ENCODE measurements around the gene TCP10L. TPM values are rescaled to one million over a fixed set of nuclear protein-coding genes. Genes with fewer than 3 reads are reported as not detected.
A peak's percentile ranks its signal among the peaks of the same experiment; 100 is the strongest.

TCP10L gene
- total and polyA plus RNA-seq, 4 donors, result 1.4 to 2.3 (median 1.5) TPM; not detected in 1

- Histone ChIP-seq H3K27me3 (ENCODE audit: control insufficient read depth in 1 of 2, insufficient read depth in 2 of 2, low read length in 1 of 2) (no peaks in the 10 kb centered on the region), H3K4me3 (ENCODE audit: low read length in 2 of 2) (no peak overlapping the region), H3K36me3 (ENCODE audit: control insufficient read depth in 1 of 2, insufficient read depth in 2 of 2, low read length in 1 of 2) (peaks cover 0 to 7% of the 10 kb centered on the region in 2 donors), H3K27ac (ENCODE audit: low read depth in 1 of 2, low read length in 2 of 2) (no peak overlapping the region), H3K9me3 (ENCODE audit: control insufficient read depth, low read length) (no peaks in the 10 kb centered on the region), H3K4me1 (ENCODE audit: control insufficient read depth in 1 of 2, insufficient read depth in 2 of 2, low read length in 2 of 2) (no peaks in the 10 kb centered on the region)
- WGBS, 2 donors, result 85 to 88% methylated on average over 5 of the region's 5 CpGs
- DNase-seq (no peak), ATAC-seq (ENCODE audit: low FRiP score) (no peak)
- intact Hi-C loops (cut with DNase I), result loop anchor here in 1 of 2 donors (10.0 kb wide), 2 partner anchors 274 to 744 kb away; no protein-coding TSS in a partner anchor
Measured at GRCh38 chr21:32608851-32609250, 23.5 kb upstream of the TCP10L start.

DNA sequence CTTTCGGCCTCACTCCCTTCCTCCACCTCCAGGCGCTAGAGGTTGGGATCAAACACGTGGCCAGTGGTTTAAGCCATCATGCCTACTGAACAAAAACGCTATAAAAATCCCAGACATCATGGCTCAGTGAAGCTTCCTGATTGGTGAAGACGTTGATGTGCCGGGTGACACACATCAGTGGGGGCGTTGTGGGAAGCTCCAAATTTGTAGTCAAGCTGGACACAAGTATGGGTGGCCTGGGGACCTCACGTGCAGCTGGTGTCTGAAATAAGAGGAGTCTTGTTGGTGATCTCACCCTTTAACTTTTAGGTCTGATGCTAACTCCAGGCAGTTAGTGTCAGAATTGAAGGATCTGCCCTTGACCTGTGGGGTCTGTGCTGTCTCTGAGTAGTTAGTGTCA is 20.1 kb upstream of the TCP10L start:
- Histone ChIP-seq H3K4me1 (ENCODE audit: control insufficient read depth in 1 of 2, insufficient read depth in 2 of 2, low read length in 2 of 2) (no peaks in the 10 kb centered on the region), H3K27ac (ENCODE audit: low read depth in 1 of 2, low read length in 2 of 2) (no peak overlapping the region), H3K27me3 (ENCODE audit: control insufficient read depth in 1 of 2, insufficient read depth in 2 of 2, low read length in 1 of 2) (no peaks in the 10 kb centered on the region), H3K4me3 (ENCODE audit: low read length in 2 of 2) (no peak overlapping the region), H3K36me3 (ENCODE audit: control insufficient read depth in 1 of 2, insufficient read depth in 2 of 2, low read length in 1 of 2) (peaks cover 6 to 7% of the 10 kb centered on the region in 2 donors), H3K9me3 (ENCODE audit: control insufficient read depth, low read length) (no peaks in the 10 kb centered on the region)
- intact Hi-C loops (cut with DNase I), result loop anchor here in 1 of 2 donors (10.0 kb wide), 2 partner anchors 271 to 741 kb away; no protein-coding TSS in a partner anchor
- ATAC-seq (ENCODE audit: low FRiP score), result no peak
- 78 to 81% methylated on average over 8 of the region's 8 CpGs for WGBS, 2 donors
- no peak for DNase-seq

GRCh38 chr21:32604464-32604863 is 19.1 kb upstream of the TCP10L start:
- H3K36me3 ChIP-seq (ENCODE audit: control insufficient read depth in 1 of 2, insufficient read depth in 2 of 2, low read length in 1 of 2), result peaks cover 6 to 7% of the 10 kb centered on the region in 2 donors
- no peak for DNase-seq
- H3K27me3 ChIP-seq (ENCODE audit: control insufficient read depth in 1 of 2, insufficient read depth in 2 of 2, low read length in 1 of 2), result no peaks in the 10 kb centered on the region
- intact Hi-C loops (cut with DNase I), result loop anchor here in 1 of 2 donors (5.0 to 10.0 kb wide), 3 partner anchors 202 to 740 kb away; no protein-coding TSS in a partner anchor
- H3K4me1 ChIP-seq (ENCODE audit: control insufficient read depth in 1 of 2, insufficient read depth in 2 of 2, low read length in 2 of 2), result no peaks in the 10 kb centered on the region
- no peaks in the 10 kb centered on the region for H3K9me3 ChIP-seq (ENCODE audit: control insufficient read depth, low read length)
- no peak overlapping the region for H3K27ac ChIP-seq (ENCODE audit: low read depth in 1 of 2, low read length in 2 of 2)
- H3K4me3 ChIP-seq (ENCODE audit: low read length in 2 of 2), result no peak overlapping the region
- WGBS, 2 donors, result 65 to 71% methylated on average over 8 of the region's 8 CpGs
- no peak for ATAC-seq (ENCODE audit: low FRiP score)

DNA sequence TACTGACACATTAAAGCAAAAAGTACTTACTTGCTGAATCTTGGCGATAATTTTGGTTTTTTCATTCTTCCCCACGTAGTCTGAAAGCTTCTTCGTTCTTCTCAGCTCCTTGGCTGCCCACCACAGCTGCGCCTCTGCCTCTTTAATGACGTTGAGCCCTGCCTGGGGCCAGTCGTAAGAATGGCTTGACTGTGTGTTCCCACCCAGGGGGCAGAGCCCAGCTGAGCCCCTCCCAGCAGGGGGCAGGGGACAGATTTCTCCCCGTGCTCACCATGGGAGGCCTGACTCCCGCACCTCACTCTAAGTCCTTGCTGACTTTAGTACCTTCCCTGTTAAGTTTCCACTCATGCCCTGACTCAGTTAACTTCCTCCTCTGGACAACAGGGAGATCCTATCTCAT is 17.8 kb upstream of the TCP10L start:
- H3K36me3 ChIP-seq (ENCODE audit: control insufficient read depth in 1 of 2, insufficient read depth in 2 of 2, low read length in 1 of 2), result peaks cover 6 to 7% of the 10 kb centered on the region in 2 donors
- H3K4me3 ChIP-seq (ENCODE audit: low read length in 2 of 2), result no peak overlapping the region
- H3K27me3 ChIP-seq (ENCODE audit: control insufficient read depth in 1 of 2, insufficient read depth in 2 of 2, low read length in 1 of 2), result no peaks in the 10 kb centered on the region
- ATAC-seq (ENCODE audit: low FRiP score) (no peak), DNase-seq (no peak)
- no peaks in the 10 kb centered on the region for H3K4me1 ChIP-seq (ENCODE audit: control insufficient read depth in 1 of 2, insufficient read depth in 2 of 2, low read length in 2 of 2)
- no peak overlapping the region for H3K27ac ChIP-seq (ENCODE audit: low read depth in 1 of 2, low read length in 2 of 2)
- H3K9me3 ChIP-seq (ENCODE audit: control insufficient read depth, low read length), result no peaks in the 10 kb centered on the region
- intact Hi-C loops (cut with DNase I), result loop anchor here in 1 of 2 donors (5.0 to 10.0 kb wide), 3 partner anchors 201 to 738 kb away; no protein-coding TSS in a partner anchor
- 69 to 72% methylated on average over 8 of the region's 8 CpGs for WGBS, 2 donors

DNA sequence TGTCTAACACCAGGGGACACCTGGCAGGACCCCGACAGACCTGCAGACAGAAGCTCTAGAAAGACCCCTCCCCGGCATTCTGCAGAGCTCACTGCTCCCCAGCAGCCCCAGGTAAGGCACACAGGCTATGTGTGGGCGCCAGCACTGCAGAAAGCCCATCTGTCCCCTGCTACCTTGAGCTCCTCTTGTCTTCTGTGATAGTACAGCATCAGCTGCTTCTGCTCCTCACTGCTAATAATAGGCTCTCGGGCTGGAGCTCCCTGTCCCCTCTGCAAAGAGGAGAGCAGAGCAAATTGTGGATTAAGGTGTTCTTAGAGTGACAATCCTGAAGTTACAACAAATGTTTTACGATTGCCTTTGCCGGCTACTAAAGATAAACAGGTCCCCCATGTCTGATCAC is 16.8 kb upstream of the TCP10L start:
- DNase-seq (no peak), ATAC-seq (ENCODE audit: low FRiP score) (peak; percentile 34)
- no peak overlapping the region for H3K4me3 ChIP-seq (ENCODE audit: low read length in 2 of 2)
- H3K27me3 ChIP-seq (ENCODE audit: control insufficient read depth in 1 of 2, insufficient read depth in 2 of 2, low read length in 1 of 2), result no peaks in the 10 kb centered on the region
- WGBS, 2 donors, result 93 to 96% methylated on average over 6 of the region's 6 CpGs
- no peaks in the 10 kb centered on the region for H3K9me3 ChIP-seq (ENCODE audit: control insufficient read depth, low read length)
- intact Hi-C loops (cut with DNase I), result loop anchor here in 1 of 2 donors (5.0 to 10.0 kb wide), 3 partner anchors 200 to 737 kb away; no protein-coding TSS in a partner anchor
- no peak overlapping the region for H3K27ac ChIP-seq (ENCODE audit: low read depth in 1 of 2, low read length in 2 of 2)
- H3K36me3 ChIP-seq (ENCODE audit: control insufficient read depth in 1 of 2, insufficient read depth in 2 of 2, low read length in 1 of 2), result peaks cover 6 to 7% of the 10 kb centered on the region in 2 donors
- no peaks in the 10 kb centered on the region for H3K4me1 ChIP-seq (ENCODE audit: control insufficient read depth in 1 of 2, insufficient read depth in 2 of 2, low read length in 2 of 2)

DNA sequence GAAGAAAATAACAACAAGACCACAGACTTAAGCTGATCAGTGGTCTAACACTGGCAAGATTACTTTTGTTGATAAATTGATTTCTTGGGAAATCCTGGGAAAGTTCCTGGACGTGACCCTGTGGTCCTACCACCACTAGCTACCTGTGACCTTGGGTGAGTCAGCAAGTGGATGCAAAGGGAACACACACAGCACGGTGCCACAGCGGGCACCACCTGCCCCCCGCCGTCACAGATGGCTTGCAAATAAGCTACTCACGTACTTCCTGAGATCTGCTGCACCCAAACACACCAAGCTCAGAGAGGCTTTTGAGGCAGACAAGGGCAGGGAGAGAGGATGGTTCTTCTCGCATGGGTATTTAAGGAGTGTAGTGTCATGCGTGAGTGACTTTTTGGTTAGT is 14.2 kb upstream of the TCP10L start:
- peaks cover 0 to 6% of the 10 kb centered on the region in 2 donors for H3K36me3 ChIP-seq (ENCODE audit: control insufficient read depth in 1 of 2, insufficient read depth in 2 of 2, low read length in 1 of 2)
- H3K4me3 ChIP-seq (ENCODE audit: low read length in 2 of 2), result no peak overlapping the region
- intact Hi-C loops (cut with DNase I), result no loop called here

DNA sequence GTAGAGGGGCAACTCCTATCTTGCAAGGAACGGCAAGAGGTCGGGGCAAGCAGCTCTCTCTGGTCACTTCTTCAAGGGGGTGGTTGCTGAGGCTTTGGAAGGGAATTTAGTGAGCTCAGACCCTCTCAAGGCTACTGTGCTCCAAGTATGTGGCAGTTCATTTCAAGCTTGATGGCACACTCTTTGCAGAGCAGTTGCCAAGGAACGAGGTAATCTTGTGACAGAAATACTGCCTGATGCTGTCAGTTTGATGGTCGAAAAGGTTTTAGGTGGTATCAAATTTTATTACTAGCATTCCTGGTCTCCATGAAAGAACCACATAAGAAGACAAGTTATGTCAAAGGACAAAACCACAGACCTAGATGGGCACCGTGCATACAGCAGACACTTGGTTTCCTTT is 13.8 kb upstream of the TCP10L start:
- H3K27me3 ChIP-seq (ENCODE audit: control insufficient read depth in 1 of 2, insufficient read depth in 2 of 2, low read length in 1 of 2), result no peaks in the 10 kb centered on the region
- ATAC-seq (ENCODE audit: low FRiP score), result no peak
- no peaks in the 10 kb centered on the region for H3K9me3 ChIP-seq (ENCODE audit: control insufficient read depth, low read length)
- H3K4me3 ChIP-seq (ENCODE audit: low read length in 2 of 2), result no peak overlapping the region
- intact Hi-C loops (cut with DNase I), result no loop called here
- 60 to 72% methylated on average over 5 of the region's 5 CpGs for WGBS, 2 donors
- H3K36me3 ChIP-seq (ENCODE audit: control insufficient read depth in 1 of 2, insufficient read depth in 2 of 2, low read length in 1 of 2), result peaks cover 0 to 6% of the 10 kb centered on the region in 2 donors
- no peak overlapping the region for H3K27ac ChIP-seq (ENCODE audit: low read depth in 1 of 2, low read length in 2 of 2)
- DNase-seq, result no peak
- no peaks in the 10 kb centered on the region for H3K4me1 ChIP-seq (ENCODE audit: control insufficient read depth in 1 of 2, insufficient read depth in 2 of 2, low read length in 2 of 2)

More for the DNA sequence above, 14.2 kb upstream of the TCP10L start:
- no peaks in the 10 kb centered on the region for H3K4me1 ChIP-seq (ENCODE audit: control insufficient read depth in 1 of 2, insufficient read depth in 2 of 2, low read length in 2 of 2)
- H3K27me3 ChIP-seq (ENCODE audit: control insufficient read depth in 1 of 2, insufficient read depth in 2 of 2, low read length in 1 of 2), result no peaks in the 10 kb centered on the region
- DNase-seq, result no peak
- 79 to 87% methylated on average over 8 of the region's 8 CpGs for WGBS, 2 donors
- no peak overlapping the region for H3K27ac ChIP-seq (ENCODE audit: low read depth in 1 of 2, low read length in 2 of 2)
- H3K9me3 ChIP-seq (ENCODE audit: control insufficient read depth, low read length), result no peaks in the 10 kb centered on the region
- ATAC-seq (ENCODE audit: low FRiP score), result no peak

DNA sequence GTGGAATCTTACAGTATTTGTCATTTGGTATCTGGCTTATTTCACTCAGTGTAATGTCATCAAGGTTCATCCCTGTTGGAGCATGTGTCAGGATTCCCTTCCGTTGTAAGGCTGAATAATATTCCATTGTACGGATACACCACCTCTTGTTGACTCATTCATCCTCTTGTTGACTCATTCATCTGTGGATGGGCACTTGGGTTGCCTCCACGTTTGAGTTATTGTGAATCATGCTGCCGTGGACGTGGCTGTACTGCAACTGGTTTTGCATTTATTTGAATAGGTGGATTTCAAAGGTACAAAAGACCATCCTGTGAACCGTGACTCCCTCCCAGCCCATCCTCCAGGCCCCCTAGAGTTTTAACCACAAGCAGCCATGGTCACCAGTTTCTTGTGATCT is 11.9 kb upstream of the TCP10L start:
- DNase-seq, result no peak
- Histone ChIP-seq H3K9me3 (ENCODE audit: control insufficient read depth, low read length) (no peaks in the 10 kb centered on the region), H3K4me1 (ENCODE audit: control insufficient read depth in 1 of 2, insufficient read depth in 2 of 2, low read length in 2 of 2) (no peaks in the 10 kb centered on the region), H3K4me3 (ENCODE audit: low read length in 2 of 2) (no peak overlapping the region), H3K27me3 (ENCODE audit: control insufficient read depth in 1 of 2, insufficient read depth in 2 of 2, low read length in 1 of 2) (no peaks in the 10 kb centered on the region), H3K36me3 (ENCODE audit: control insufficient read depth in 1 of 2, insufficient read depth in 2 of 2, low read length in 1 of 2) (peaks cover 0 to 2% of the 10 kb centered on the region in 2 donors), H3K27ac (ENCODE audit: low read depth in 1 of 2, low read length in 2 of 2) (no peak overlapping the region)
- intact Hi-C loops (cut with DNase I), result no loop called here
- no peak for ATAC-seq (ENCODE audit: low FRiP score)
- WGBS, 2 donors, result 63 to 64% methylated on average over 6 of the region's 6 CpGs

DNA sequence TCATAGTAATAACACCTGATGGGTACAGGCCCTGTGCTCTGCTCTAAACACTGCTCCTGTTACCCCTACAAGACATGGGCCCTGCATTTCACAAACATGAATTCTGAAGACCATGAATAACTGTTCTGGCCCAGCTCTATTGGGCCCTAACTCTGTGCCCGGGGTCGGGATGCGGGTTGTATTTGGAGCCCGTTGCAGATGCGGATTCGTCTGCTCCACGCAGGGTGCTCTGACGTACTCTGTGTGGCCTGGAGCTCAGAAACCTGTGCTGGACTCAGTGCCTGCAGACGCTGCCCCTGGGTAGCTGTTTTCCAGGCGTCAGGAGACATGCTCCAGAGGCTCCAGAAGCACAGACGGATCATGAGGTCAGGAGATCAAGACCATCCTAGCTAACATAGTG is 10.1 kb upstream of the TCP10L start:
- intact Hi-C loops (cut with DNase I), result no loop called here
- H3K27ac ChIP-seq (ENCODE audit: low read depth in 1 of 2, low read length in 2 of 2), result no peak overlapping the region
- no peaks in the 10 kb centered on the region for H3K9me3 ChIP-seq (ENCODE audit: control insufficient read depth, low read length)
- H3K36me3 ChIP-seq (ENCODE audit: control insufficient read depth in 1 of 2, insufficient read depth in 2 of 2, low read length in 1 of 2), result no peaks in the 10 kb centered on the region
- no peaks in the 10 kb centered on the region for H3K27me3 ChIP-seq (ENCODE audit: control insufficient read depth in 1 of 2, insufficient read depth in 2 of 2, low read length in 1 of 2)
- DNase-seq, result no peak
- ATAC-seq (ENCODE audit: low FRiP score), result no peak
- H3K4me1 ChIP-seq (ENCODE audit: control insufficient read depth in 1 of 2, insufficient read depth in 2 of 2, low read length in 2 of 2), result no peaks in the 10 kb centered on the region
- 80 to 87% methylated on average over 11 of the region's 11 CpGs for WGBS, 2 donors
- no peak overlapping the region for H3K4me3 ChIP-seq (ENCODE audit: low read length in 2 of 2)
